Fibroblast of skin of right quadriceps (primary cell): ENCODE data around the gene CCL27.
A peak's percentile ranks its signal among the peaks of the same experiment; 100 is the strongest.

ENCODE experiments used
- DNase-seq: peaks from one replicate; pipeline ENCODE4 v3.0.0-alpha.2; 2013

CCL27 gene

GRCh38 chr9:34624475-34625185, 37.8 kb downstream of the CCL27 start:
- DNase-seq = no peak

- DNase-seq = no peak
Observed at GRCh38 chr9:34623374-34624235, 38.9 kb downstream of the CCL27 start.

GRCh38 chr9:34620061-34620994, 42.1 kb downstream of the CCL27 start, which contains the start of gene DCTN3:
Gene DCTN3 (minus strand): TSS chr9:34620495. CDS start chr9:34620464, 31 bp downstream.
- DNase-seq = peak; percentile 93

- DNase-seq = no peak
Observed at GRCh38 chr9:34615132-34615531, 47.3 kb downstream of the CCL27 start.

GRCh38 chr9:34612788-34613390, 49.6 kb downstream of the CCL27 start:
- DNase-seq = peak; percentile 60
